GM23248 (cell line): ENCODE measurements around the gene TNIK.

Experiments
- EZH2 ChIP-seq: fragments of 200-600 bp; sonication (generic); IDR thresholded peaks from 2 replicates; pipeline ENCODE4 v1.6.1; 2018; ENCODE audit warnings: antibody characterized with exemption, mild to moderate bottlenecking; ENCODE audit not compliant: insufficient read depth, poor library complexity, severe bottlenecking
- EZH2phosphoT487 ChIP-seq: fragments of 200-600 bp; sonication (generic); IDR thresholded peaks from 2 replicates; pipeline ENCODE4 v1.6.1; 2018; ENCODE audit warnings: antibody characterized with exemption, moderate library complexity, mild to moderate bottlenecking, low read depth; ENCODE audit not compliant: insufficient read depth

- TF ChIP-seq EZH2, result no peak
- no peak for TF ChIP-seq EZH2phosphoT487
These were observed 324.7 kb downstream of the TNIK start for GRCh38 chr3:171135549-171135948.
